ENCODE data around the gene TNS1. TPM values are rescaled to one million over a fixed set of nuclear protein-coding genes. Genes with fewer than 3 reads are reported as not detected.

TNS1 gene
- total RNA-seq, 1 donor from 2014 or later: 1,334 TPM

- Histone ChIP-seq H3K27ac (peak overlapping the region in 1 of 2 donors; percentile 33), H3K4me3 (peak overlapping the region; percentile 71 to 82), H3K36me3 (no peaks in the 10 kb centered on the region)
Measured at GRCh38 chr2:218009231-218009630, 6.4 kb upstream of the TNS1 start.

GRCh38 chr2:218008060-218009040 lies 5.6 kb upstream of the TNS1 start:
- DNase-seq (ENCODE audit: low spot score in 2 of 2): no peak
- peak overlapping the region; percentile 14 to 21 for H3K27ac ChIP-seq
- H3K27me3 ChIP-seq: no peaks in the 10 kb centered on the region
- no peak for TF ChIP-seq CTCF (IDR thresholded peaks at IDR 0.05)
- H3K9me3 ChIP-seq: no peaks in the 10 kb centered on the region
- intact Hi-C loops (cut with DNase I): loop anchor here (2.0 kb wide), 1 partner anchor 14 kb away; no protein-coding TSS in a partner anchor
- H3K36me3 ChIP-seq: no peaks in the 10 kb centered on the region
- H3K4me3 ChIP-seq: peak overlapping the region in 1 of 2 donors; percentile 82
- peaks cover 6 to 42% of the 10 kb centered on the region in 2 donors for H3K4me1 ChIP-seq

More at GRCh38 chr2:218009231-218009630, 6.4 kb upstream of the TNS1 start:
- intact Hi-C loops (cut with DNase I): loop anchor here (2.0 kb wide), 1 partner anchor 14 kb away; no protein-coding TSS in a partner anchor
- H3K4me1 ChIP-seq: peaks cover under 1 to 33% of the 10 kb centered on the region in 2 donors
- no peak for TF ChIP-seq CTCF (IDR thresholded peaks at IDR 0.05)
- H3K9me3 ChIP-seq: no peaks in the 10 kb centered on the region
- no peaks in the 10 kb centered on the region for H3K27me3 ChIP-seq
- DNase-seq (ENCODE audit: low spot score in 2 of 2): no peak

GRCh38 chr2:218006741-218007140 lies 3.9 kb upstream of the TNS1 start:
- intact Hi-C loops (cut with DNase I): no loop called here
- H3K4me3 ChIP-seq: no peak overlapping the region
- TF ChIP-seq CTCF (IDR thresholded peaks at IDR 0.05): no peak
- H3K9me3 ChIP-seq: no peaks in the 10 kb centered on the region
- no peak for DNase-seq (ENCODE audit: low spot score in 2 of 2)
- H3K27ac ChIP-seq: peak overlapping the region; percentile 77 to 89
- no peaks in the 10 kb centered on the region for H3K36me3 ChIP-seq
- peaks cover 10 to 49% of the 10 kb centered on the region in 2 donors for H3K4me1 ChIP-seq
- H3K27me3 ChIP-seq: no peaks in the 10 kb centered on the region

- no peak overlapping the region for H3K4me3 ChIP-seq
- DNase-seq (ENCODE audit: low spot score in 2 of 2): no peak
- H3K36me3 ChIP-seq: no peaks in the 10 kb centered on the region
- TF ChIP-seq CTCF (IDR thresholded peaks at IDR 0.05): no peak
- no peaks in the 10 kb centered on the region for H3K9me3 ChIP-seq
- no peaks in the 10 kb centered on the region for H3K27me3 ChIP-seq
- peaks cover 10 to 56% of the 10 kb centered on the region in 2 donors for H3K4me1 ChIP-seq
- intact Hi-C loops (cut with DNase I): no loop called here
- H3K27ac ChIP-seq: peak overlapping the region; percentile 77 to 89
Measured at GRCh38 chr2:218005486-218005885, 2.7 kb upstream of the TNS1 start.

- H3K4me1 ChIP-seq: peaks cover 10 to 57% of the 10 kb centered on the region in 2 donors
- H3K9me3 ChIP-seq: no peaks in the 10 kb centered on the region
- DNase-seq (ENCODE audit: low spot score in 2 of 2): no peak
- H3K4me3 ChIP-seq: no peak overlapping the region
- H3K36me3 ChIP-seq: no peaks in the 10 kb centered on the region
- no peak for TF ChIP-seq CTCF (IDR thresholded peaks at IDR 0.05)
- no peaks in the 10 kb centered on the region for H3K27me3 ChIP-seq
- intact Hi-C loops (cut with DNase I): no loop called here
- peak overlapping the region; percentile 77 to 89 for H3K27ac ChIP-seq
Measured at GRCh38 chr2:218005028-218005427, 2.2 kb upstream of the TNS1 start.

All from ascending aorta (tissue), 2 donors.